LNCAP (cell line): ENCODE results near the gene GCAT.

Source experiments
- TF ChIP-seq, protein P1 (sequence below): fragments of 450-650 bp; IDR thresholded peaks from 2 replicates; pipeline ENCODE4 v1.5.1; 2017; ENCODE audit warnings: mild to moderate bottlenecking

GCAT gene

GRCh38 chr22:37843741-37844089 lies 36.0 kb downstream of the GCAT start:
- TF ChIP-seq, protein P1, sequence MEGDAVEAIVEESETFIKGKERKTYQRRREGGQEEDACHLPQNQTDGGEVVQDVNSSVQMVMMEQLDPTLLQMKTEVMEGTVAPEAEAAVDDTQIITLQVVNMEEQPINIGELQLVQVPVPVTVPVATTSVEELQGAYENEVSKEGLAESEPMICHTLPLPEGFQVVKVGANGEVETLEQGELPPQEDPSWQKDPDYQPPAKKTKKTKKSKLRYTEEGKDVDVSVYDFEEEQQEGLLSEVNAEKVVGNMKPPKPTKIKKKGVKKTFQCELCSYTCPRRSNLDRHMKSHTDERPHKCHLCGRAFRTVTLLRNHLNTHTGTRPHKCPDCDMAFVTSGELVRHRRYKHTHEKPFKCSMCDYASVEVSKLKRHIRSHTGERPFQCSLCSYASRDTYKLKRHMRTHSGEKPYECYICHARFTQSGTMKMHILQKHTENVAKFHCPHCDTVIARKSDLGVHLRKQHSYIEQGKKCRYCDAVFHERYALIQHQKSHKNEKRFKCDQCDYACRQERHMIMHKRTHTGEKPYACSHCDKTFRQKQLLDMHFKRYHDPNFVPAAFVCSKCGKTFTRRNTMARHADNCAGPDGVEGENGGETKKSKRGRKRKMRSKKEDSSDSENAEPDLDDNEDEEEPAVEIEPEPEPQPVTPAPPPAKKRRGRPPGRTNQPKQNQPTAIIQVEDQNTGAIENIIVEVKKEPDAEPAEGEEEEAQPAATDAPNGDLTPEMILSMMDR, result no peak

- TF ChIP-seq, protein P1, result no peak
Observed at GRCh38 chr22:37844904-37845329, 37.2 kb downstream of the GCAT start.

DNA sequence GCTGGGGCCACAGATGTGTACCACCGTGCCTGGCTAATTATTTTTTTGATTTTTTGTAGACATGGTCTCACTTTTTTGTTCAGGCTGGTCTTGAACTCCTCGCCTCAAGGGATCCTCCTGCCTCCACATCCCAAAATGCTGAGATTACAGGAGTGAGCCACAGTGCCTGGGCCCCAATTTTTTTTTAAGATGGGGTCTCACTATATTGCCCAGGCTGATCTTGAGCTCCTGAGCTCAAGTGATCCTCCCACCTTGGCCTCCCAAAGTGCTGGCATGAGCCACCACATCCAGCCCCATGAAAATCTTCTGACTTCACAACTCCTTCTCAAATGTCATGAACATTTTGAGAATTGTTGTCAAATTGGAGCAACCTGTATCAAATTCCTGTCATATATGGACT lies 38.7 kb downstream of the GCAT start:
- TF ChIP-seq, protein P1, result no peak

DNA sequence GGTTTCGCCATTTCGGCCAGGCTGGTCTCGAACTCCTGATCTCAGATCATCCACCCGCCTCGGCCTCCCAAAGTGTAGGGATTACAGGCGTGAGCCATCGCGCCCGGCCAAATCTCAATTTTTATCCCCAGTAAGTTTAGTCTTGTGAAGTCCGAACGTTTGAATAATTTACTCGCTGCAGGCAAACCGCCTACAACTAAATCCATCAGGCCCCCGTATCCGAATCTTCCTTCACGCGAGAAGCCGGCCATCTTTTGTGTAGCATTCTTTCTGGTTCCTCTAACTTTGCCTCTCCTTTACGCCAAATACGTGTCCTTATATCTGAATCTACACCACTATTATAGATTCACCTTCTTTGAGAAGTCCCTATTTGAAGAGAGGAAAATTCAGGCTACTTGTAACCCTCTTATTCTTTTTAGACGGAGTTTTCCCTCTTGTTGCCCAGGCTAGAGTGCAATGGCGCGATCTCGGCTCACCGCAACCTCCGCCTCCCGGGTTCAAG lies 40.9 kb downstream of the GCAT start:
- TF ChIP-seq, protein P1, result no peak

GRCh38 chr22:37849089-37849751 lies 41.5 kb downstream of the GCAT start, which contains the start of gene EIF3L:
Gene EIF3L, plus strand, starts transcription at chr22:37849419. Its CDS starts 31 bp downstream, at chr22:37849450.
- TF ChIP-seq, protein P1, result no peak

GRCh38 chr22:37850801-37851200 lies 43.1 kb downstream of the GCAT start:
- TF ChIP-seq, protein P1, result no peak

GRCh38 chr22:37852418-37852817 lies 44.7 kb downstream of the GCAT start:
- TF ChIP-seq, protein P1, result no peak

DNA sequence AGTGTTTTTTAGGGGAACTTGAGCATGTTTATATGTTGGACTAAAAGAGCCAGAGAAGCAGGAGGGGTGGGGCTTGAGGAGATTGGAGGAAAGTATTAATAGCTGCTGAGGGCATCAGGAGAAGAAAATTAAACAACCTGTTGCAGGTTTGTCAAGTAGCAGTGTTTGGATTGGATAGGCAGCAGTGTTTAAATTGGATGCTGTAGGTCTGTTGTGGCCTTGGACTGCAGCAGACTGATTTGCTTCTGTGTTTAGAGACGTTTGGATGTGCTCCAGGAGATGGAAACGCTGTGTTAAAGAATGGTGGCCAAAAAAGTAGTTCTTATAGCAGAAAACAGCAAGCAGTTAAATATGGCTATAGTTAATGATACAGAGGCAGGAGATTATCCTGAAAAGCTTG lies 47.2 kb downstream of the GCAT start:
- TF ChIP-seq, protein P1, result no peak
